Measurements from ENCODE around the gene NOSTRIN. TPM values are rescaled to one million over a fixed set of nuclear protein-coding genes. Genes with fewer than 3 reads are reported as not detected.
"Not testable (repeated sequence)": the region's sequence is repeated elsewhere in the genome, so short reads cannot be mapped to it uniquely, and the experiment has no call there.

The NOSTRIN gene
- total RNA-seq, 1 experiment from 2014 or later = 0.51 TPM

GRCh38 chr2:168855601-168856000, 53.2 kb downstream of the NOSTRIN start:
- no peaks in the 10 kb centered on the region for H3K9me3 Mint-ChIP-seq (ENCODE audit: unreplicated experiment)
- DNase-seq (ENCODE audit: unreplicated experiment) = no peak
- CTCF ChIA-PET = interaction anchor here (0.6 kb wide), 1 partner anchor 106 kb away, joined by 3 read pairs; no protein-coding TSS in a partner anchor
- no peak for TF ChIP-seq CTCF (IDR thresholded peaks at IDR 0.05; ENCODE audit: unreplicated experiment)
- no TSS peak for BruUV-seq (replicated peaks)
- POLR2A ChIA-PET = interaction anchor here (1.7 kb wide), 1 partner anchor 8 kb away, joined by 4 read pairs; no protein-coding TSS in a partner anchor
- H3K27me3 Mint-ChIP-seq (ENCODE audit: insufficient read depth, unreplicated experiment) = no peaks in the 10 kb centered on the region
- intact Hi-C loops (cut with micrococcal nuclease) = no loop called here
- no peak overlapping the region for H3K4me3 Mint-ChIP-seq (ENCODE audit: unreplicated experiment)
- no peak overlapping the region for H3K27ac Mint-ChIP-seq (ENCODE audit: low read depth, unreplicated experiment)
- no peaks in the 10 kb centered on the region for H3K36me3 Mint-ChIP-seq (ENCODE audit: insufficient read depth, unreplicated experiment)
- H3K4me1 Mint-ChIP-seq (ENCODE audit: insufficient read depth, unreplicated experiment) = peaks cover 7% of the 10 kb centered on the region

GRCh38 chr2:168858146-168858545, 55.7 kb downstream of the NOSTRIN start:
- no TSS peak for BruUV-seq (replicated peaks)
- no peak for TF ChIP-seq CTCF (IDR thresholded peaks at IDR 0.05; ENCODE audit: unreplicated experiment)
- H3K4me1 Mint-ChIP-seq (ENCODE audit: insufficient read depth, unreplicated experiment) = no peaks in the 10 kb centered on the region
- ChIA-PET POLR2A (no interaction called here), CTCF (no interaction called here)
- H3K9me3 Mint-ChIP-seq (ENCODE audit: unreplicated experiment) = no peaks in the 10 kb centered on the region
- no peaks in the 10 kb centered on the region for H3K36me3 Mint-ChIP-seq (ENCODE audit: insufficient read depth, unreplicated experiment)
- intact Hi-C loops (cut with micrococcal nuclease) = no loop called here
- H3K4me3 Mint-ChIP-seq (ENCODE audit: unreplicated experiment) = no peak overlapping the region
- no peak for DNase-seq (ENCODE audit: unreplicated experiment)
- no peaks in the 10 kb centered on the region for H3K27me3 Mint-ChIP-seq (ENCODE audit: insufficient read depth, unreplicated experiment)
- H3K27ac Mint-ChIP-seq (ENCODE audit: low read depth, unreplicated experiment) = no peak overlapping the region

- H3K27ac Mint-ChIP-seq (ENCODE audit: low read depth, unreplicated experiment); CTCF ChIA-PET; POLR2A ChIA-PET; DNase-seq (ENCODE audit: unreplicated experiment); H3K4me1 Mint-ChIP-seq (ENCODE audit: insufficient read depth, unreplicated experiment); BruUV-seq (replicated peaks); H3K36me3 Mint-ChIP-seq (ENCODE audit: insufficient read depth, unreplicated experiment); H3K27me3 Mint-ChIP-seq (ENCODE audit: insufficient read depth, unreplicated experiment); H3K4me3 Mint-ChIP-seq (ENCODE audit: unreplicated experiment); intact Hi-C loops (cut with micrococcal nuclease); H3K9me3 Mint-ChIP-seq (ENCODE audit: unreplicated experiment): not testable (repeated sequence)
Observed at GRCh38 chr2:168867164-168867563, 64.7 kb downstream of the NOSTRIN start.

GRCh38 chr2:168870369-168870768, 67.9 kb downstream of the NOSTRIN start:
- H3K4me1 Mint-ChIP-seq (ENCODE audit: insufficient read depth, unreplicated experiment); H3K36me3 Mint-ChIP-seq (ENCODE audit: insufficient read depth, unreplicated experiment); BruUV-seq (replicated peaks); DNase-seq (ENCODE audit: unreplicated experiment); H3K27me3 Mint-ChIP-seq (ENCODE audit: insufficient read depth, unreplicated experiment); H3K9me3 Mint-ChIP-seq (ENCODE audit: unreplicated experiment); intact Hi-C loops (cut with micrococcal nuclease); H3K4me3 Mint-ChIP-seq (ENCODE audit: unreplicated experiment); CTCF ChIA-PET; POLR2A ChIA-PET; H3K27ac Mint-ChIP-seq (ENCODE audit: low read depth, unreplicated experiment): not testable (repeated sequence)

GRCh38 chr2:168870824-168871223, 68.4 kb downstream of the NOSTRIN start:
- H3K4me1 Mint-ChIP-seq (ENCODE audit: insufficient read depth, unreplicated experiment); intact Hi-C loops (cut with micrococcal nuclease); CTCF ChIA-PET; H3K27ac Mint-ChIP-seq (ENCODE audit: low read depth, unreplicated experiment); H3K4me3 Mint-ChIP-seq (ENCODE audit: unreplicated experiment); H3K36me3 Mint-ChIP-seq (ENCODE audit: insufficient read depth, unreplicated experiment); POLR2A ChIA-PET; H3K27me3 Mint-ChIP-seq (ENCODE audit: insufficient read depth, unreplicated experiment); H3K9me3 Mint-ChIP-seq (ENCODE audit: unreplicated experiment); DNase-seq (ENCODE audit: unreplicated experiment); BruUV-seq (replicated peaks): not testable (repeated sequence)
